Tibial nerve (tissue), 4 donors: ENCODE results near the gene TINCR. TPM values are rescaled to one million over a fixed set of nuclear protein-coding genes. Genes with fewer than 3 reads are reported as not detected.
"Not testable (repeated sequence)": the region's sequence is repeated elsewhere in the genome, so short reads cannot be mapped to it uniquely, and the experiment has no call there.

ENCODE experiments used
- DNase-seq, 2 donors: peaks; one replicate each; pipeline ENCODE4 v3.0.0-alpha.2; 2019; ENCODE audit warnings: low spot score in 2 of 2
- H3K27ac ChIP-seq, 4 donors: fragments of 200-600 bp; sonication (generic) in 3 of 4; one replicate each; pipeline ENCODE4 v1.5.1; 2017 to 2019; ENCODE audit warnings: mild to moderate bottlenecking in 1 of 4
- H3K27me3 ChIP-seq, 2 donors: fragments of 200-600 bp; sonication (generic) in 1 of 2; one replicate each; pipeline versions ENCODE4 v1.5.1 to v1.6.0; 2017 to 2019
- H3K36me3 ChIP-seq, 3 donors: fragments of 200-600 bp; sonication (generic); one replicate each; pipeline ENCODE4 v1.5.1; 2018 to 2019
- H3K4me1 ChIP-seq, 4 donors: fragments of 200-600 bp; sonication (generic) in 3 of 4; one replicate each; pipeline ENCODE4 v1.5.1; 2017 to 2019
- H3K4me3 ChIP-seq, 4 donors: fragments of 200-600 bp; sonication (generic) in 3 of 4; one replicate each; pipeline ENCODE4 v1.5.1; 2017 to 2019; ENCODE audit warnings: mild to moderate bottlenecking in 1 of 4, moderate library complexity in 1 of 4
- H3K9me3 ChIP-seq, 4 donors: fragments of 200-600 bp; sonication (generic) in 3 of 4; one replicate each; pipeline ENCODE4 v1.5.1; 2017 to 2019
- EP300 ChIP-seq, 2 donors: sonication (generic); formaldehyde crosslinking; IDR thresholded peaks; one replicate each; pipeline ENCODE4 v1.6.1; 2017; ENCODE audit warnings: antibody characterized with exemption in 2 of 2, mild to moderate bottlenecking in 1 of 2
- POLR2A ChIP-seq, 2 donors: fragments of 450-650 bp; IDR thresholded peaks; one replicate each; pipeline ENCODE4 v1.6.1; 2017; ENCODE audit warnings: antibody characterized with exemption in 2 of 2, mild to moderate bottlenecking in 2 of 2, moderate library complexity in 2 of 2
- WGBS, 2 donors: methylation state at CpG; one replicate each; pipeline ENCODE4 v1.1.5; 2018; 5-methylcytosine and 5-hydroxymethylcytosine counted together
- total RNA-seq, 4 donors: library from RNA; depleted of rRNA; stranded (reverse); fragments of >200 nt; gene quantifications; one replicate each; pipeline ENCODE4 v1.1.0, GENCODE V29; 2016
- TF ChIP-seq, protein P1 (sequence below), 5 experiments: fragments of 200-600 bp in 3 of 5; fragments of 450-650 bp in 2 of 5; sonication (generic) in 3 of 5; IDR thresholded peaks; one replicate each; pipeline ENCODE4 v1.5.1; 2016 to 2019; ENCODE audit warnings: antibody characterized with exemption in 5 of 5, mild to moderate bottlenecking in 3 of 5, moderate library complexity in 2 of 5

TINCR gene
- total RNA-seq, 4 donors from 2014 or later: 0.30 to 13.9 (median 5.1) TPM

DNA sequence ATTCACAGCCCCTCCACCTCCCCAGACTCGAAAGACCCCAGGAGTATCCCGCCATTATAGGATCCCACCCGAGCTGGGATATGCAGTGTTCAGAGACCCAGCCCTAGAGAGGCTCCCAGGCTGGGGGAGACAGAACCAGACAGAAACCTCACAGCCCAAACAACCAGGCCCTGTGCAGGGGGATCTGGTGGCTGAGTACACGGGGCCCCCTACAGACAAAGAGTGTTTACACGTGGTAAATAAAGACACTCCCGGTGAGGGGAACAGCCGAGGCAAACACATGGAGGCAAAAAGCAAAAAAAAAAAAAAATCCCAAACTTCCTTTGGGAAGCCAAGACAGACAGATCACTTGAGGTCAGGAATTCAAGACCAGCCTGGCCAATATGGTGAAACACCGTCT lies 25.1 kb downstream of the TINCR start:
- Histone ChIP-seq H3K9me3 (no peaks in the 10 kb centered on the region), H3K4me3 (no peak overlapping the region), H3K27ac (no peak overlapping the region), H3K4me1 (no peaks in the 10 kb centered on the region), H3K27me3 (peaks cover 0 to 20% of the 10 kb centered on the region in 2 donors), H3K36me3 (no peaks in the 10 kb centered on the region)
- WGBS, 2 donors: 32 to 38% methylated on average over 8 of the region's 8 CpGs
- DNase-seq: no peak
- TF ChIP-seq EP300 (IDR thresholded peaks at IDR 0.05) (no peak), POLR2A (IDR thresholded peaks at IDR 0.05) (no peak)
- TF ChIP-seq, protein P1, sequence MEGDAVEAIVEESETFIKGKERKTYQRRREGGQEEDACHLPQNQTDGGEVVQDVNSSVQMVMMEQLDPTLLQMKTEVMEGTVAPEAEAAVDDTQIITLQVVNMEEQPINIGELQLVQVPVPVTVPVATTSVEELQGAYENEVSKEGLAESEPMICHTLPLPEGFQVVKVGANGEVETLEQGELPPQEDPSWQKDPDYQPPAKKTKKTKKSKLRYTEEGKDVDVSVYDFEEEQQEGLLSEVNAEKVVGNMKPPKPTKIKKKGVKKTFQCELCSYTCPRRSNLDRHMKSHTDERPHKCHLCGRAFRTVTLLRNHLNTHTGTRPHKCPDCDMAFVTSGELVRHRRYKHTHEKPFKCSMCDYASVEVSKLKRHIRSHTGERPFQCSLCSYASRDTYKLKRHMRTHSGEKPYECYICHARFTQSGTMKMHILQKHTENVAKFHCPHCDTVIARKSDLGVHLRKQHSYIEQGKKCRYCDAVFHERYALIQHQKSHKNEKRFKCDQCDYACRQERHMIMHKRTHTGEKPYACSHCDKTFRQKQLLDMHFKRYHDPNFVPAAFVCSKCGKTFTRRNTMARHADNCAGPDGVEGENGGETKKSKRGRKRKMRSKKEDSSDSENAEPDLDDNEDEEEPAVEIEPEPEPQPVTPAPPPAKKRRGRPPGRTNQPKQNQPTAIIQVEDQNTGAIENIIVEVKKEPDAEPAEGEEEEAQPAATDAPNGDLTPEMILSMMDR (IDR thresholded peaks at IDR 0.05): no peak

DNA sequence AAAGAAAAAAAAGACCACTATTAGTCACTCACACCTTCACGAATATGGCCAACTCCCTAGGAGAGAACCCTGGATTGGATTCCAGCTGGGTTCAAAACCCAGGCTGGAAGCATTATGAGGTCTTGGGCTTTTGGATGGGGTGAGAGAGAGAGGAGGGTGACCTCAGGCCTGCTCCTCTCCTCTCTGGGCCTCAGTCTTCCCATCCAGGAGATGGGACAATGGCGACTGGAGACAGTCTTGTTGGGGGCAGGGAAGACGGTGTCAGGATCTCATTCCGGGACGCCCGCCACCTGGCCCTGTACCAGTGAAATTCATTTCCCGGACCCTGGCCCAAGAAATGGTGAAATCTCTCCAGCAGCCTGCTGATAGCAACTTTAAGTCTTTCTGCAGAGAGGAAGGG lies 26.3 kb downstream of the TINCR start:
- Histone ChIP-seq H3K4me1 (peaks cover 0 to 2% (median 0%) of the 10 kb centered on the region in 4 donors), H3K36me3 (no peaks in the 10 kb centered on the region), H3K9me3 (no peaks in the 10 kb centered on the region), H3K27me3 (peaks cover 0 to 32% of the 10 kb centered on the region in 2 donors), H3K4me3 (no peak overlapping the region), H3K27ac (no peak overlapping the region)
- WGBS, 2 donors: 82 to 85% methylated on average over 7 of the region's 7 CpGs
- TF ChIP-seq, protein P1 (IDR thresholded peaks at IDR 0.05): no peak
- no peak for TF ChIP-seq EP300 (IDR thresholded peaks at IDR 0.05)
- TF ChIP-seq POLR2A (IDR thresholded peaks at IDR 0.05): no peak
- DNase-seq: no peak

DNA sequence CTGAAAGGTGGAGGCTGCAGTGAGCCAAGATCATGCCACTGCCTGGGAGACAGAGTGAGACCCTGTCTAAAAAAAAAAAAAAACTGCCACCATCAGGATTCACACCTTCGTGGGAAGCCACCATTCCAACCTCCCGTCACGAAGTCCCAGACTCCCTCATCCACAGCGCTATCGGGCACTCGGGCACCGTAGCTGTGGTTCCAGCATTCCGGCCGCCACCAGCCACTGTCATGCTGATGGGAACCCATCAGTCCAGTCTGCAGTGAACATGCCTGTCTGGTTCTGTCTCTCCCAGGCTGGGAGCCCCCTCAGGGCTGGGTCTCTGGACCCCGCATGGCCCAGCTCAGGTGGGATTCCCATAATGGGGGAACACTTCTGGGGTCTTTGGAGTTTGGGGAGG lies 27.5 kb downstream of the TINCR start:
- peaks cover 0 to 42% of the 10 kb centered on the region in 2 donors for H3K27me3 ChIP-seq
- H3K4me3 ChIP-seq: no peak overlapping the region
- H3K27ac ChIP-seq: no peak overlapping the region
- no peaks in the 10 kb centered on the region for H3K36me3 ChIP-seq
- WGBS, 2 donors: 87 to 89% methylated on average over 10 of the region's 10 CpGs
- H3K4me1 ChIP-seq: peaks cover 0 to 4% (median 0%) of the 10 kb centered on the region in 4 donors
- no peak for TF ChIP-seq POLR2A (IDR thresholded peaks at IDR 0.05)
- TF ChIP-seq, protein P1 (IDR thresholded peaks at IDR 0.05): no peak
- TF ChIP-seq EP300 (IDR thresholded peaks at IDR 0.05): no peak
- DNase-seq: no peak
- H3K9me3 ChIP-seq: peaks cover 0 to 3% (median 0%) of the 10 kb centered on the region in 4 donors

DNA sequence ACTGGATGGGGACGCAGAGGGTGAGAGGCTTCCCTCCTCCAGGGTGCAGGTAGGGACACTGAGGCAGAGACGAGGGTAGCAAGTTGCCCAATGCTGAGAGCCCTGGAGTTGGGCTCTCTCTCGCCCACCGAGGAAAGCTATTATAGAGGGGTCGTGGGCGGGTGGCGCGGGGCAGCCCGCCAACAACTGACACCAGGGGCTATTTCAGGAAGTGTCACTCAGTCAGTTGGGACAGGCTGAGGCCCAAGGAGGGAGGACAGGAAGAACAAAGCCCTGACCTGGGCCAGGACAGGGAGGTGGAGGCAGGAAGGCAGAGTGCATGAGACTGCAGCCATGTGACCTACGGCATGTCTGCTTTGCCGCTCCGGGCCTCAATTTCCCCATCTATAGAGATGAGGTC lies 29.9 kb downstream of the TINCR start:
- peaks cover 0 to 44% of the 10 kb centered on the region in 2 donors for H3K27me3 ChIP-seq
- no peak for DNase-seq
- peaks cover 0 to 4% (median 0%) of the 10 kb centered on the region in 4 donors for H3K4me1 ChIP-seq
- no peaks in the 10 kb centered on the region for H3K36me3 ChIP-seq
- no peak overlapping the region for H3K27ac ChIP-seq
- no peak overlapping the region for H3K4me3 ChIP-seq
- TF ChIP-seq EP300 (IDR thresholded peaks at IDR 0.05): no peak
- TF ChIP-seq, protein P1 (IDR thresholded peaks at IDR 0.05): no peak
- TF ChIP-seq POLR2A (IDR thresholded peaks at IDR 0.05): no peak
- WGBS, 2 donors: 51 to 56% methylated on average over 12 of the region's 12 CpGs
- H3K9me3 ChIP-seq: peaks cover 0 to 27% (median 3%) of the 10 kb centered on the region in 4 donors

DNA sequence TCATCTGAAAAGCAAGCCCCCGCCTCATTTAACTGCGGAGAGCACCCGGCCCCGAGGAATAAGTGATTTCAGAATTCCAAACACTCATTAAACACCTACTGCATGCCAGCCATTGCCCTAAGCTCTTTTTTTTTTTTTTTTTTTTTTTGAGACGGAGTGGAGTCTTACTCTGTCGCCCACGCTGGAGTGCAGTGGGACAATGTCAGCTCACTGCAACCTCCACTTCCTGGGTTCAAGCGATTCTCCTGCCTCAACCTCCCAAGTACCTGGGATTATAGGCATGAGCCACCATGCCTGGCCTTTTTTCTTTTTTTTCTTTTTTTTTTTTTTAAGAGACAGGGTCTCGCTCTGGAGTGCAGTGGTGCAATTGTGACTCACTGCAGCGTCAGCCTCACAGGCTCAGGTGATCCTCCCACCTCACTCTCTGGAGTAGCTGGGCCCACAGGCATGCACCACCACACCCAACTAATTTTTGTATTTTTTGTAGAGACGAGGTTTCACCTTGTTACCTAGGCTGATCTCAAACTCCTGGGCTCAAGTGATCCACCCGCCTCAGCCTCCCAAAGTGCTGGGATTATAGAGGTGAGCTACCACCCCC lies 30.7 kb downstream of the TINCR start:
- H3K36me3 ChIP-seq, H3K4me3 ChIP-seq, DNase-seq, H3K4me1 ChIP-seq, H3K27ac ChIP-seq: not testable (repeated sequence)
- peaks cover 0 to 33% (median 3%) of the 10 kb centered on the region in 4 donors for H3K9me3 ChIP-seq
- peaks cover 0 to 44% of the 10 kb centered on the region in 2 donors for H3K27me3 ChIP-seq
- 55 to 57% methylated on average over 12 of the region's 12 CpGs for WGBS, 2 donors
